ENCODE measurements around the gene UBAC2. TPM values are rescaled to one million over a fixed set of nuclear protein-coding genes. Genes with fewer than 3 reads are reported as not detected.

The UBAC2 gene
- total RNA-seq, 4 donors from 2014 or later, result 67.3 to 111 (median 93.8) TPM

- WGBS, result 91% methylated on average over 21 of the region's 21 CpGs
- no peaks in the 10 kb centered on the region for H3K9me3 ChIP-seq
- no peak for DNase-seq (ENCODE audit: low spot score in 2 of 2)
- TF ChIP-seq POLR2AphosphoS5 (IDR thresholded peaks at IDR 0.05) (no peak), CTCF (IDR thresholded peaks at IDR 0.05) (no peak), POLR2A (IDR thresholded peaks at IDR 0.05) (no peak), EP300 (IDR thresholded peaks at IDR 0.05) (no peak)
- H3K36me3 ChIP-seq, result no peaks in the 10 kb centered on the region
- H3K27me3 ChIP-seq, result no peaks in the 10 kb centered on the region
- no peaks in the 10 kb centered on the region for H3K4me1 ChIP-seq
- H3K4me3 ChIP-seq, result no peak overlapping the region
- H3K27ac ChIP-seq, result no peak overlapping the region
Observed at GRCh38 chr13:99393791-99394735, 193.4 kb downstream of the UBAC2 start.

- no peak overlapping the region for H3K27ac ChIP-seq
- no peaks in the 10 kb centered on the region for H3K27me3 ChIP-seq
- H3K36me3 ChIP-seq, result no peaks in the 10 kb centered on the region
- no peak for DNase-seq (ENCODE audit: low spot score in 2 of 2)
- no peaks in the 10 kb centered on the region for H3K4me1 ChIP-seq
- H3K4me3 ChIP-seq, result no peak overlapping the region
- 98% methylated on average over 11 of the region's 11 CpGs for WGBS
- TF ChIP-seq POLR2A (IDR thresholded peaks at IDR 0.05), result no peak
- no peak for TF ChIP-seq CTCF (IDR thresholded peaks at IDR 0.05)
- TF ChIP-seq EP300 (IDR thresholded peaks at IDR 0.05), result no peak
- TF ChIP-seq POLR2AphosphoS5 (IDR thresholded peaks at IDR 0.05), result no peak
- no peaks in the 10 kb centered on the region for H3K9me3 ChIP-seq
Observed at GRCh38 chr13:99395436-99395835, 194.8 kb downstream of the UBAC2 start.

GRCh38 chr13:99396446-99396845 is 195.8 kb downstream of the UBAC2 start:
- no peaks in the 10 kb centered on the region for H3K9me3 ChIP-seq
- no peaks in the 10 kb centered on the region for H3K4me1 ChIP-seq
- no peak overlapping the region for H3K27ac ChIP-seq
- H3K27me3 ChIP-seq, result no peaks in the 10 kb centered on the region
- DNase-seq (ENCODE audit: low spot score in 2 of 2), result peak in 1 of 2 donors; percentile 24
- no peak overlapping the region for H3K4me3 ChIP-seq
- TF ChIP-seq POLR2A (IDR thresholded peaks at IDR 0.05) (no peak), POLR2AphosphoS5 (IDR thresholded peaks at IDR 0.05) (no peak), EP300 (IDR thresholded peaks at IDR 0.05) (no peak), CTCF (IDR thresholded peaks at IDR 0.05) (no peak)
- no peaks in the 10 kb centered on the region for H3K36me3 ChIP-seq
- 95% methylated on average over 7 of the region's 7 CpGs for WGBS

- Histone ChIP-seq H3K36me3 (no peaks in the 10 kb centered on the region), H3K27me3 (no peaks in the 10 kb centered on the region), H3K4me3 (no peak overlapping the region), H3K9me3 (no peaks in the 10 kb centered on the region), H3K4me1 (no peaks in the 10 kb centered on the region), H3K27ac (no peak overlapping the region)
- WGBS, result 88% methylated on average over 9 of the region's 9 CpGs
- DNase-seq (ENCODE audit: low spot score in 2 of 2), result peak in 1 of 2 donors; percentile 48
- no peak for TF ChIP-seq EP300 (IDR thresholded peaks at IDR 0.05)
- TF ChIP-seq POLR2A (IDR thresholded peaks at IDR 0.05), result no peak
- TF ChIP-seq POLR2AphosphoS5 (IDR thresholded peaks at IDR 0.05), result no peak
- TF ChIP-seq CTCF (IDR thresholded peaks at IDR 0.05), result no peak
Observed at GRCh38 chr13:99398071-99398470, 197.4 kb downstream of the UBAC2 start.

GRCh38 chr13:99398916-99399622 is 198.4 kb downstream of the UBAC2 start:
- TF ChIP-seq POLR2AphosphoS5 (IDR thresholded peaks at IDR 0.05), result no peak
- no peak for TF ChIP-seq CTCF (IDR thresholded peaks at IDR 0.05)
- no peak for TF ChIP-seq POLR2A (IDR thresholded peaks at IDR 0.05)
- no peak for TF ChIP-seq EP300 (IDR thresholded peaks at IDR 0.05)
- Histone ChIP-seq H3K36me3 (no peaks in the 10 kb centered on the region), H3K4me1 (no peaks in the 10 kb centered on the region), H3K4me3 (no peak overlapping the region), H3K27ac (no peak overlapping the region), H3K9me3 (no peaks in the 10 kb centered on the region), H3K27me3 (no peaks in the 10 kb centered on the region)
- 94% methylated on average over 11 of the region's 11 CpGs for WGBS
- DNase-seq (ENCODE audit: low spot score in 2 of 2), result peak in 1 of 2 donors; percentile 53

Measured in suprapubic skin (tissue), 4 donors.